Measurements from ENCODE around the gene TXNDC5.

- TF ChIP-seq CTCF (IDR thresholded peaks at IDR 0.05) (no peak), POLR2A (IDR thresholded peaks at IDR 0.05) (no peak), POLR2AphosphoS5 (IDR thresholded peaks at IDR 0.05) (no peak)
Measured at GRCh38 chr6:7895125-7895423, 15.5 kb downstream of the TXNDC5 start.

All from prostate gland (tissue), 2 donors.